HPDE6-E6E7 (cell line): Measurements from ENCODE around the gene LPGAT1.
A peak's percentile ranks its signal among the peaks of the same experiment; 100 is the strongest.
"Not testable (repeated sequence)": the region's sequence is repeated elsewhere in the genome, so short reads cannot be mapped to it uniquely, and the experiment has no call there.

ENCODE experiments used
- DNase-seq: peaks from one replicate; pipeline ENCODE4 v3.0.0; 2011; ENCODE audit warnings: missing footprints; ENCODE audit errors: extremely low spot score

LPGAT1 gene, protein sequence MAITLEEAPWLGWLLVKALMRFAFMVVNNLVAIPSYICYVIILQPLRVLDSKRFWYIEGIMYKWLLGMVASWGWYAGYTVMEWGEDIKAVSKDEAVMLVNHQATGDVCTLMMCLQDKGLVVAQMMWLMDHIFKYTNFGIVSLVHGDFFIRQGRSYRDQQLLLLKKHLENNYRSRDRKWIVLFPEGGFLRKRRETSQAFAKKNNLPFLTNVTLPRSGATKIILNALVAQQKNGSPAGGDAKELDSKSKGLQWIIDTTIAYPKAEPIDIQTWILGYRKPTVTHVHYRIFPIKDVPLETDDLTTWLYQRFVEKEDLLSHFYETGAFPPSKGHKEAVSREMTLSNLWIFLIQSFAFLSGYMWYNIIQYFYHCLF

DNA sequence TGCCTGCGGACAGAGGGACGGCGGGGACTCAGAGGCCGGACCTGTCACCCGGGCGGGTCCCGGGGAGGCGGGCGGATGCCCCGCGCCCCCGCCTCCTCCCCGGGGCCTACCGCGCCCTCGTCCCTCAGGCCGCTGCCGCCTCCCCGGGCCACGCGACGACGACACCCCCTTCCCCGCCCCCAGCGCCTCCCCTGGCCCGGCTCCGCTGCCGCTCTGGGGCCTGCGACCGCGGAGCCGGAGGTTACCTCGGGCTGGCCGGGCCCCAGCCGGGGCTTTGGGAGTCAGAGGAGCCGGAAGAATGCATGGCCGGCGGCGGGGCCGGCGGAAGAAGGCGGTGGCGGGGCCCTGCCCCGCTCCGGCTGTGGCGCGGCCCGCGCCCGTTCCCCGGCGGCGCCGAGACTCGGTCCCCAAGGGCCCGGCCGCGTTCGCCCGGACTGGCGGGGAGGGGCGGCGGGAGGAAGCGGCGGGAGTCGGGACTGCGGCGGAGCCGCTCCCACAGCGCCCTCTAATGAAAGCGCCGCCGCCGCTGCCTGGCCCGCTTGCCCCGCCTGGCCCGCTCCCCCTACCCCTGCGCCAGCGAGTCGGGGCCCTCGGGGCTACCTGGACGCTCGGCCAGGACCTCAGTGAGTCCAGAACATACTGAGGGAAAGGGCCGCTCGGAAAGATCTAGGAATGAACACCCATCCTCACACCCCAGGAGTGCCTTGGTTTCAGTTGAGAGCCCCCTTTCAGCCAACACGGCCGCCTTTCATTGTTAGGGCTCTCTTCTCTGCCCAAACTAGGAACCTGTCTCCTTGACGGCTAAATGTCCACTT is at the start of gene LPGAT1:
TSS of gene LPGAT1 (minus strand) at position 436 of the 815 bp plus-strand sequence. CDS start 1,467 bp downstream, outside the sequence.
- peak; percentile 78 for DNase-seq

DNA sequence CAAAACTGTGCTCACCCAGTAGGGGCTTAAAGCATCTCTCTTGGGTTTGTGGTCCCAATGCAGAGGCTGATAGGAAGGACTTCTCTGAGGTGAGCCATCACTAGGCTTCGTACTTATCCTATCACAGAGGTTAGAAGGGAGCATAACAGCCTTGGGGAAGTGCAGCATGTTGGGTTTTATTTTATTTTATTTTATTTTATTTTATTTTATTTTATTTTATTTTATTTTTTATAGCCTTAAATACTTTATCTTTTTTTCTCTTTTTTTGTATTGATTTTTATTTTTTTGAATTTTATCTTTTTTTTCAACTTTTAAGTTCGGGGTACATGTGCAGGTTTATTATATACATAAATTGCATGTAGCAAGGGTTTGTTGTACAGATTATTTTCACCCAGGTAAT is 48.9 kb upstream of the LPGAT1 start:
- DNase-seq, result no peak

DNA sequence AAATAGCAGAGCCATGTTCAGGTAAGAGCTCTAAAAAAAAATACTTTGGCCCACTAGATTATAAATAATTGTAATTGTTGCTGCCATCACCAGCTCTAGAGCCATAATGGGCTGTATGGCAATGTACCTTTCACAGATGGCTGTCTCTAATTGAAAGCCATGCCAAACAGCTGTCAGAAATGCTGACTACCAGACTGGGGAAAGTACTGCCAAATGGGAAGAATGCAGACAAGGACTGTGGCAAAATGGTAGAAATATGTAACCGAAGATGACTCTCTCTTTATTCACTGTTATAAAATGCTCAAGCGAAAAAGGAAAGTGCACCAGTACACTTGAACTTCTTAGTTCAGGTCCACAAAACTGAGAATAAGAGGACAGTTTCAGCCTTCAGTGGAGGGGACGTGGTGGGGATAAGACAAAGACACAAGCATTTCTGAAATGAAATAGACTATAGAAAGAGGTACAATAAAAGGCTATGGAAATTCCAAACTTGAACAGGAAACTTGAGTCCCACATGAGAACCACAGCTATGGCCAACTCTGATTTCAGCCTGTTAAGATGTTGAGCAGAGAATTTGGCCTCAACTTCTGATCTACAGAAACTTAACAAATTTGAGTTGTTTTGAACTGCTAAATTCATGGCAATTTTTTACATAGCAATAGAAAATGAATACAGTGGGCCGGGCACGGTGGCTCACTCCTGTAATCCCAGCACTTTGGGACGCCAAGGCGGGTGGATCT is 46.5 kb upstream of the LPGAT1 start:
- no peak for DNase-seq

DNA sequence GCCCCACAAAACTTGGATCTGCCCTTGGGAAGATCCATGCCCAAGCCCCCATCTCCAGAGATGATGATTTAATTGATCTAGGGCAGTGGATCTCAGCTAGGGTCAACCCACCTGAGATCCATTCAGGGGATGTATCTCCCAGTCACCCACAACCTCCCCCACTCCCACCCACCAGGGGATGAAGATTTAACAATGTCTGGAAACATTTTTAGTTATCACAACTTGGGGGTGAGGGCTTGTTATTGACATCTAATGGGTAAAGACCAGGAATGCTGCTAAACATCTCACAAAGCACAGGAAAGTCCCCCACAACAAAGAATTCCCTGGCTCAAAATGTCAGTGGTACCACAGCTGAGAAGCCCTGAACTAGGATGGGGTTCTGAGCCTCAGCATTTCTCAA is 45.0 kb upstream of the LPGAT1 start:
- DNase-seq, result no peak

DNA sequence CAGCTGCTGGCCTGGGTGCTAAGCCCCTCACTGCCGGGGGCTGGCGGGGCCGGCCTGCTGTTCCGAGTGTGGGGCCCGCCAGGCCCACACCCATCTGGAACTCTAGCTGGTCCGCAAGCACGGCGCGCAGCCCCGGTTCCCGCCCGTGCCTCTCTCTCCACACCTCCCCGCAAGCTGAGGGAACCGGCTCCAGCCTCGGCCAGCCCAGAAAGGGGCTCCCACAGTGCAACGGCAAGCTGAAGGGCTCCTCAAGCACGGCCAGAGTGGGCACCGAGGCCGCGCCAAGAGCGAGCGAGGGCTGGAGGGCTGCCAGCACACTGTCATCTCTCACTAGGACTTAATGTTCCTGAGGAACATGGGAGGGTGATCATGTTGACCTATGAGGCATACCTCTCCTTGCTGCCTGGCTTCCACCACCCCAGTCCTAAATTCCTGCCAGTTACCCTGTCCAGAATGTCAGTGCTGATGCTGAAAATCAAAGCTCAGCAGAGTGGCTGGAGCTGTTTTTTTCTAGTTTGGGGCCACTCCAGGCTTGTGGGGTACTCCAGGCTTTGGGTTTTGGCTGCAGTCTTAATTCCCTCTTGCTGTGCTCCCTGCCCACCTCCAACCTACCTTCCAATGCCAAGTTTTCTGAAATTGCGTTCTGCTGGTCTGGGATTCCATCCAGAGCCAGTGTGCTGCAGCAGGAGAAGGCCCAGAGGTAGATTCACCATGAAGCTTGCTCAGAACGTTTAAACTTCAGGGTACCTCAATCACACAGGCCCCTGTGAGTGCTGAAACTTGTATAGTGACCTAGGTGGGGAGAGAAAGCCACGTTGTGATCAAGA is 44.2 kb upstream of the LPGAT1 start:
- DNase-seq, result no peak

DNA sequence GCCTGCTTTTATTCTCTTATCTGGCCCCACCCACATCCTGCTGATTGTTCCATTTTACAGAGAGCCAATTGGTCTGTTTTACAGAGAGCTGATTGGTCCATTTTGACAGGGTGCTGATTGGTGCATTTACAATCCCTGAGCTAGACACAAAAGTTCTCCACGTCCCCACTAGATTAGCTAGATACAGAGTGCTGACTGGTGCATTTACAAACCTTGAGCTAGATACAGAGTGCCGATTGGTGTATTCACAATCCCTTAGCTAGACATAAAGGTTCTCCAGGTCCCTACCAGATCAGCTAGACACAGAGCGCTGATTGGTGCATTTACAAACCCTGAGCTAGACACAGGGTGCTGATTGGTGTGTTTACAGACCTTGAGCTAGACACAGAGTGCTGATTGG is 43.2 kb upstream of the LPGAT1 start:
- DNase-seq, result not testable (repeated sequence)

DNA sequence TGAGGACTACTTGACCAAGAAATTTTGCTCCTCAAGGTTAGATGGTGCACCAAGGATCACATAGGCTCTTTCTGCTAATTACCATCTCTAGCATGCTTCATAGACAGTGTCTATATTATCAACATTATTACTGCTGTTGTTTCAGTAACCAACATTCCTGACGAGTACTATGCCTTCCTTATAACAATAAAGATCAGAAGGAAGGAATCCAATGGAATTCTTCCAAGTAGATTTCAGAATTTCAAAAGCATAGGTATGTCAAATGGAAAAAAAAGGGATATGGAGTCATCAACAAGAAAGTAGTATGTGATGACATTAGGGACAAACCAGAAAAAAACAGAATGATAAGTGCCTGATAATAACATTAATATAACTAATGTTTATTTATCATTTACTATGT is 39.6 kb upstream of the LPGAT1 start:
- no peak for DNase-seq

DNA sequence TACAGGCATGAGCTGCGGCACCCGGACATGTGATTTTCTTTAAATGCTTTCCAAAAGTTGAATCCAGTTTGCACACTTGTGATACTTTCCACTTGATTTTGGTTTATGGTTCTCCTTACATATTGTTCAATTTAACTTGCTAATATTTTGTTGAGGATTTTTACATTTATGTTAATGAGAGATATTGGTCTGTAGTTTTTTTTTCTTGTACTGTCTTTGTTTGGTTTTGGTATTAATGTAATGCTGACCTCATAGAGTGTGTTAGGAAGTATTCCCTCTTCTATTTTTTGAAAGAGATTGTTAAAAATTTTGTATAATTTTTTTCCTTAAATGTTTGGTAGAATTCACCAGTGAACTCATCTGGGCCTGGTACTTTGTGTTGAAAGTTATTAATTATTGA is 34.6 kb upstream of the LPGAT1 start:
- no peak for DNase-seq

DNA sequence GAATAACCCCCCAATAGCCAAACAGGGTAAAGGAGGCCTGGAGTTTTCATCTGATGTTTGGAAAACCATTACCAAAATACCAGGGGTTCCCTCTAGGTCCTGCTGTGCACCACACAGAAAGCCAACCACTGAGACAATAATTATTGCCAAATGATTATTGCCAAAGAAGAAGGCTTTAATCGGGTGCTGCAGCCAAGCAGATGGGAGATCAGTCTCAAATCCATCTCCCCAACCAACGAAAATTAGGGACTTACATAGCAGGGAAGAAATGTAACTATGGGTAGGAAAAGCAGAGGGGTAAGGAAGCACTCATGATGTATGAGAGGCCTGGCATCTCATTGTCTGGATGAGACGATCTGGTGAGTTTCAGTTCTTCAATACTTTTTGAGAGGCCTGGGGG is 28.8 kb upstream of the LPGAT1 start:
- DNase-seq, result no peak

DNA sequence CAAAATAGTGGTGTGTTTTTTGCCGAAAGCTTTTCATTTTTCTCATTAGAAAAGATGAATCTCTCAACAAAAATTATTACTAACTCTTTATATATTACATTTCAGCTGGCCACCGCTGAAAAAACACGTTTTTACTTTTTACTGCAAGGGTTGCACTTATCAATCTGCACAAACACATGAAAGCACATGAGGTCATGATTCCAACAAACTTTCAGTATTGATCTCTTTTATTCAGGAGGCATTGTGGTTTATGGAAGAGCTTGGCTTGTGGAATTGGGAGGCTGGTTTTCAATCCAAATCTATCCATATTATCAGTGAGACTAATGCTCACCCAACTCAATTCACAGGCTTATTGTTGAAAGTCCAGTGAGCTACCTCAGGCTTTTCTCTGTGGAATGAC is 20.6 kb upstream of the LPGAT1 start:
- DNase-seq, result no peak

DNA sequence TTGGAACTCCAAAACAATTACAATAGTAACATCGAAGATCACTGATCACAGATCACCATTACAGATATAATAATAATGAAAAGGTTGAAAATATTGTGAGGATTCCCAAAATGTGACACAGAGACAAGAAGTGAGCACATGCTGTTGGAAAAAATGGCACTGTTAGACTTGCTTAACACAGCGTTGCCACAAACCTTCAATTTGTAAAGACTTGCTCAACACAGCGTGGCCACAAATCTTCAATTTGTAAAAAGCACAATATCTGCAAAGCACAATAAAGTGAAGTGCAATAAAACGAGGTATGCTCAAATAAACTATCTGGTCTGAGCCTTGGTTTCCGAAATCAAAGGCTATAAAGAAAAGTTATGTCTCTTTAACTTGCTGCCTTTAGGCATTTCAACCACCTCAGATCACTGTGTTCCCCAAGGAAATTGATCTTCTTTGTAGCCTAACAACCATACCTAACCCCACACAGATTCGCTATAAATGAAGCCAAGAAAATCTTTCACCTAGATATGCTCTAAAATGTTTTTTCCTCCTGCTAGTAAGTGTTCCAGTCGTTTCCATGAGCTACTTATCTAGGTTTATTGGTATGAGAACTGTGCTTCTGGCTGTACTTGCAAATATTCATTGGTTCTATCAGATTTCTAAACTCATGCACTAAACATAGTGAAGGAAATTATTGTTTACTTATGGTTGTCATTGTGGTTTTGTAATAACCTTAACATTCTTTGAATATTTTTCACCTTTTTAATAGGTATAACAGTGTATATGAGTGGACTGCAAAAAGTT is 13.1 kb upstream of the LPGAT1 start:
- DNase-seq, result no peak

DNA sequence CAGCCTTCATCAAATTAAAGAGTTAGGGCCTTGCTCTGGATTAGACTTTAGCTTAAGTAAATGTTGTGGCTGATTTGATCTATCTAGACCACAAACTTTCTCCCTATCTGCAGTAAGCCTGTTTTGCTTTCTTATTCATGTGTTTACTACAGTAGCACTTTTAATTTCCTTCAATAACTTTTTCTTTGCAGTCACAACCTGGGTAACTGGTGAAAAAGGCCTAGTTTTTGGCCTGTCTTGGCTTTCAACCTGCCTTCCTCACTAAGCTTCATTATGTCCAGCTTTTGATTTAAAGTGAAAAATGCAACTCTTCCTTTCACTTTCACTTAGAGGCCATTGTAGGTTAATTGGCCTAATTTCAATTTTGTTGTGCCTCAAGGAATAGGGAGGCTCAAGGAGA is 12.5 kb upstream of the LPGAT1 start:
- no peak for DNase-seq

DNA sequence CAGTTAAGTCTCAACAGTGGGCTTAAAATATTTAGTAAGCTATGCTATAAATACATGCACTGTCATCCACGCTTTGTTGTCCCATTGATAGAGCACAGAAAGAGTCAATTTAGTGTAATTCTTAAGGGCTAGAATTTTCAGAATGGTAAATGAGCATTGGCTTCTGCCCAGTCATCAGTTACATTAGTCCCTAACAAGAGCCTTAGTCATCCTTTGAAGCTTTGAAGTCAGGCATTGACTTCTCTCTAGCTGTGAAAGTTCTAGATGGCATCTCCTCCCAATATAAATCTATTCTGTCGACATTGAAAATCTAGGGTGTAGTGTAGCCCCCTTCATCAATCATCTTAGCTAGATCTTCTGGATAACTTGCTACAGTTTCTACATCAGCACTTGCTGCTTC is 12.0 kb upstream of the LPGAT1 start:
- no peak for DNase-seq

DNA sequence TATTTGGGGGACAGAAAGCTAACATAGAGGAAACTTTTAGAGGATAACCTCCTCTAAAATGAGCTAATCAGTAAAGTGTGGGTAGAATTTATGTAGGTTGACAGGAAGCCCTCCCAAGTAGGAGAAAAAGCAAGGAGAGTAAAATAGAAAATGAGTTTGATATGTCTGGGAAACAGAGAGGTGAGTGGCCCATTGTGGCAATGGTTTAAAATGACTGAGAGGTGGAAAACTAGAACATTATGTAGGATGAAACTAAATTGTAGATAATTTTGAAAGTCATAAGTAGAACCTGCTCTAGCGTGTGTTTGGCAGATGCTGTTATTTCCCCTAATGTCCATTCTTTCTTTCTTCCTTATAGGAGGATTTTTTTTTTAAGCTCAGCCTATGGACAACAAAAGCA is 8.5 kb upstream of the LPGAT1 start:
- DNase-seq, result no peak

DNA sequence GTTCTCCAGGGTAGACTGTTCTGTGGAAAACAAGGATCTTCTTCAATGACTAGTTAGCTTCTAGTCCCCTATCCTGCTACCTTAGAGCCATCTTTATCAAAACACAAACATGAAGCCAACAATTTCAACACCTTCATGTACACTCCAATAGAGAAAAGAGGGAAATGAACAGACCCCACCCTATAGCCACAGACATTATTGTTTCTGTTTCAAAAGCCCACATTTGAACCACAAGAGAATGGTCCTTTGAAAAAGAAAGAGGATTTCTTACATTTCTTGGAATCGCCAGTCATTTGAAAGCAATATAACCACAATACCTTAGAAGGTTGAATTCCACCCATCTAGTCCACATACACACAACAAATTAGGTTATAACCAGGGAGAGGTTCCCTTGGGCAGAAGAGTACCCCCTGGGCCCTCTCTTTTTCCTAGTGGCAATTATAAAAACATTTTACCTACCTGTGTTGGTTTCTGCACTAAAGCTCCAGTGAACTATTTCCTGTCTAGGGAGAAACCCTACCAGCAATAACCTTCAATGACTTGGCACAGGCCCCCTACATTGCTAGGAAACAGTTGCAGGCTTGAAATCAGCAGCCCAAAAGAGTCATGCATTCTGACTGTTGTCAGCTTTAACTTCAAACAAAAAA is 2.7 kb upstream of the LPGAT1 start:
- no peak for DNase-seq

DNA sequence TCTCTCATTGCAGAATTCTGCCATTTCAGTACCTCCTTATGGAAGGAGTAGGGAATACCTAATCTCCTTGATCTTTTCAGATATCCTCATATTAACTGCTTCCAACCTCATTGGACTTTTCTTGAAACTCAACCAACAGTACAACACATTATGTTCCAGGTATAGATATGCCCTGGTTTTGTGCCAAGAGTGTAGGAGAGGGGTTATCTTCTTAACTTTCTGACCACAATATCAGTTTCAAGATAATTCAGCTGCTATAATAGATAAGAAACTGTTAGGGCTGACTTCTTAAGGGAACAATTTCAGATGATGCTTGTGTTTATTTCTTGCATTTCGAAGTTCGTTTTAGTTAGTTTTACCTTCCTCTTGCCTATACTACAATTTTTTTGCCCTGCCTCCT is 2.1 kb upstream of the LPGAT1 start:
- DNase-seq, result no peak

DNA sequence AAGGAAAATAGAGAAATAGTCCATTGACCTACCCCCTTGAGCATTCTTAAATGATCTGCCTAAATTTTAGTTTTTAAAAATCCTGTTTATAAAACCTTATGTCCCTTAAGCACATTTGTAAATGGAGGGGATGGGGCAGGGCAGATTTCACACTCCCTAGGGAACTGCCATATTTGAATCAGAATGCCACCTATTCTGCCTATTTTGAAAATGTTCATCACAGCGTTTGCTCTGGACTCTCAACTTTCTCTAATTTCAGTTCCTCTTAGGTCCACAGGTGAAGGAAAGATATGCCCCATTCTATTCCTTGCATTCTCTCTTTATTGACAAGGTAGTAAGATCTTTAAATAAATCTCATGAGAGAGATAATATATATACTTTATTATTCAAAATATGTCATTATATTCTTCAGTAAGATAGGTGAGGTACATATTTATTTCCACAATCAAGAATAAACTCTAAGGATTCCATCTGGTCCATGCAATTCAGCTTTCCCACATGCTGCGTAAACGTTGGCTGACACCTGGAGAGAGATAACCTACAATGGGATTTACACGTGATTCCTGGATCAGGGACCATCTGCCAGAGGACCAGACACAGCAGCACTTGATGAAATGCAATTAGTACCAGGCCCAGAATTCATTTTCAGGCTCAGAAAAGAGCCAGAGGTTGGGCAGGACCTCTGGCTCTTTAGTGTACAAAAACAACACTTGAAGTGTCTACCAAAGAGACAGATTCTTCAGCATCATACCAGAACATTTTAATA is 1.2 kb upstream of the LPGAT1 start:
- no peak for DNase-seq

DNA sequence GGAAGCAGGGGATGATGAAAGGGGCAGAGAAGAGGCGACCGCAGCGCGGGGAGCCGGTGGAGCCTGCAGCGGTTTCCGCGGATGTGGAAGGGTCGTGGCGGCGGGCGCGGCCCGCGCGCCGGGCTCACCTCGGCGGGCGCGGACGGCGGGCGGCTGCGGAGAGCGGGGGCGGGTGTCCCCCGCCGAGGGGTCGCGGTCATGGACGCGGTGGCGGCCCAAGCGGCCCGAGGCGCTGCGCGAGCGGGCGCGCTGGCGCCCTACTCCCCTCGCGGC is 572 bp downstream of the LPGAT1 start:
- no peak for DNase-seq

DNA sequence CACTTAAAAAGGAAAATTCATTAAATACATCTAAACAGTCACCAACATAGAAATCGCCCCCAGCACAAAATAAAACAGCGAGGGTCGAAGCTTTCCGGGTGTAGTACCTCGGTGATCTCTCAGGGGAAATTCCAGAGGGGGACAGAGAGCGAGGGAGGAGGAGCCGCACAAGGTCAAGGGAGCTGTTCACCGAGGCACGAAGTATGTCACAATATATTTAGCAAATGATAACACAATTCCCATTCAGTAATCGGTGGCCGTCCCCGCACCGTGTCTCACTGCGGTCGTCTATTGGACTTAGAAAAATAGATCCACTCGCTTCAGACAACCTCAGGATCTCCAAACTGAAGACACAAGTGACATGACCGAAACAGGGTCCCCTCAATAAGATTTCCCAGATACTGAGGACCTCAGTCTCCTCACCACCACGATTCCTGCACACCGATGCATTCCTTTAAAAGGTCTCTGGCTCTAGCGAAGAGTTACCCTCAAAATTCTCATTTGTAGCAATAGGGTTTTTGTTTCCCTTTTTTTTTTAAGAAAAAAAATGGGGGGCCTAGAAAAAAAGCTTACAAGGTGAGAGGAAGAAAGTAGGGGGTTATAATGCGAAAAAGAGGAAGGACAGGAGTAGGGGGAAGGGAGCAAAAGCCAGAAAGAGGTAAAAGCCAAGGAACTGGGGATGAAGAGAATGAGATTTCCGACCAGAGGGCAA is 1.1 kb downstream of the LPGAT1 start:
- DNase-seq, result no peak
